ENCODE measurements around the gene RRAD.

DNA sequence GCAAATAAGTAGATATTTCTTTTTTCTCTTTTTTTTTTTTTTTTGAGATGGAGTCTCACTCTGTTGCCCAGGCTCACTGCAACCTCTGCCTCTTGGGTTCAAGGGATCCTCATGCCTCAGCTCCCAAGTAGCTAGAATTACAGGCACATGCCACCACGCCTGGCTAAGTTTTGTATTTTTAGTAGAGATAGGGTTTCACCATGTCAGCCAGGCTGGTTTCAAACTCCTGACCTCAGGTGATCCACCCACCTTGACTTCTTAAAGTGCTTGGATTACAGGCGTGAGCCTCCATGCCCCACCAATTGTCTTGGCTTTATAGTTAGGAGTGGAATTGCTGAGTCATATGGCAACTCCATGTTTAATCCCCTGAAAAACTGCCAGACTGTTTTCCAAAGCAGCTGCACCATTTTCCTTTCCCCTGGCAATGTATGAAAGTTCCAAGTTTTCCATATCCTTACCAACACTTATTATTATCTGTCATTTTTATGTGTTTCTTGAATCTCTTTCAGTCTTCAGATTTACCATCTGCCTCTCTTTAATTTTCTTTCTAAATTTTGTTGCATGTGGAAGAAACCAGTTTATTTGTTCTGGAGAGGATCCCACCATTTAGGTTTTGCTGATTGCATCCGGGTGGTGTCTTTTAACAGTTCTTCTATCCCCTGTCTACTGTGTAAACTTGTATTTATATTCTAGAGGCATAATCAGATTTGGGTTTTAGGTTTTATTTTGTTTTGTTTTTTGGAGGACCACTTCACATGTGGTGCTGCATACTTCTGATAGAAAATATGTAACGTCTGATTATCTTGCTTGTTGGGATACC, 25.8 kb upstream of the RRAD start:
- no peak for TF ChIP-seq EZH2 (IDR thresholded peaks at IDR 0.05; ENCODE audit: borderline replicate concordance, low read depth, low read length, poor library complexity, severe bottlenecking)
- TF ChIP-seq, protein P1, sequence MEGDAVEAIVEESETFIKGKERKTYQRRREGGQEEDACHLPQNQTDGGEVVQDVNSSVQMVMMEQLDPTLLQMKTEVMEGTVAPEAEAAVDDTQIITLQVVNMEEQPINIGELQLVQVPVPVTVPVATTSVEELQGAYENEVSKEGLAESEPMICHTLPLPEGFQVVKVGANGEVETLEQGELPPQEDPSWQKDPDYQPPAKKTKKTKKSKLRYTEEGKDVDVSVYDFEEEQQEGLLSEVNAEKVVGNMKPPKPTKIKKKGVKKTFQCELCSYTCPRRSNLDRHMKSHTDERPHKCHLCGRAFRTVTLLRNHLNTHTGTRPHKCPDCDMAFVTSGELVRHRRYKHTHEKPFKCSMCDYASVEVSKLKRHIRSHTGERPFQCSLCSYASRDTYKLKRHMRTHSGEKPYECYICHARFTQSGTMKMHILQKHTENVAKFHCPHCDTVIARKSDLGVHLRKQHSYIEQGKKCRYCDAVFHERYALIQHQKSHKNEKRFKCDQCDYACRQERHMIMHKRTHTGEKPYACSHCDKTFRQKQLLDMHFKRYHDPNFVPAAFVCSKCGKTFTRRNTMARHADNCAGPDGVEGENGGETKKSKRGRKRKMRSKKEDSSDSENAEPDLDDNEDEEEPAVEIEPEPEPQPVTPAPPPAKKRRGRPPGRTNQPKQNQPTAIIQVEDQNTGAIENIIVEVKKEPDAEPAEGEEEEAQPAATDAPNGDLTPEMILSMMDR (conservative IDR thresholded peaks at IDR 0.05; ENCODE audit: low read depth, low read length) = no peak
